ENCODE results near the gene OR10H3.

DNA sequence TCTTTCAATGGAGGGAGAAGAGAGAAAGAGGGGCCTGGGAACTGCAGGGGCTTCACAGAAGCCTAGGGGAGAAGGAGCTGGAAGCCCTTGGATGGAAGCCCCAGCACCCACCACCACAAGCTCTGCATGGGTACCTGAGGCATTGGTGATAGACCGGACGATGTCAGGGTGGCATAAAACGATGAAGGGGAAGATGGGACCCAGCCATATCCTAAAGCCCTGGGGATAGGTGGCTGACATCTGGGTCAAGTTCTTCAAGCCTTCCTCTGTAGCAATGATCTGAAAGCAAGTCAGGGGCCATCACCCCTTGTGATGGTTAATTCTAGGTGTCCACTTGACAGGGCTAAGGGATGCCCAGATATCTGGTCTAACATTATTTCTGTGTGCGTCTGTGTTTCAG, 38.5 kb downstream of the OR10H3 start:
- TF ChIP-seq, protein P1, sequence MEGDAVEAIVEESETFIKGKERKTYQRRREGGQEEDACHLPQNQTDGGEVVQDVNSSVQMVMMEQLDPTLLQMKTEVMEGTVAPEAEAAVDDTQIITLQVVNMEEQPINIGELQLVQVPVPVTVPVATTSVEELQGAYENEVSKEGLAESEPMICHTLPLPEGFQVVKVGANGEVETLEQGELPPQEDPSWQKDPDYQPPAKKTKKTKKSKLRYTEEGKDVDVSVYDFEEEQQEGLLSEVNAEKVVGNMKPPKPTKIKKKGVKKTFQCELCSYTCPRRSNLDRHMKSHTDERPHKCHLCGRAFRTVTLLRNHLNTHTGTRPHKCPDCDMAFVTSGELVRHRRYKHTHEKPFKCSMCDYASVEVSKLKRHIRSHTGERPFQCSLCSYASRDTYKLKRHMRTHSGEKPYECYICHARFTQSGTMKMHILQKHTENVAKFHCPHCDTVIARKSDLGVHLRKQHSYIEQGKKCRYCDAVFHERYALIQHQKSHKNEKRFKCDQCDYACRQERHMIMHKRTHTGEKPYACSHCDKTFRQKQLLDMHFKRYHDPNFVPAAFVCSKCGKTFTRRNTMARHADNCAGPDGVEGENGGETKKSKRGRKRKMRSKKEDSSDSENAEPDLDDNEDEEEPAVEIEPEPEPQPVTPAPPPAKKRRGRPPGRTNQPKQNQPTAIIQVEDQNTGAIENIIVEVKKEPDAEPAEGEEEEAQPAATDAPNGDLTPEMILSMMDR (optimal IDR thresholded peaks at IDR 0.05 in 1 of 3, IDR thresholded peaks at IDR 0.05 in 1 of 3, conservative IDR thresholded peaks at IDR 0.05 in 1 of 3; ENCODE audit: extremely low read depth in 1 of 3, insufficient read depth in 2 of 3, low read length in 3 of 3) = no peak
- no peak for TF ChIP-seq EZH2 (IDR thresholded peaks at IDR 0.05; ENCODE audit: low read length)

All from keratinocyte (primary cell).